PFSK-1 (cell line): ENCODE measurements around the gene CENPP.

ENCODE experiments used
- FOXP2 ChIP-seq: optimal IDR thresholded peaks from 2 replicates; pipeline ENCODE3; 2011; ENCODE audit warnings: borderline replicate concordance, control low read depth, inconsistent platforms; ENCODE audit not compliant: insufficient read depth; ENCODE audit errors: extremely low read length, extremely low read depth
- POLR2AphosphoS5 ChIP-seq: IDR thresholded peaks from 2 replicates; pipeline ENCODE4 v1.6.1; 2012; ENCODE audit warnings: low read depth, mild to moderate bottlenecking, control low read depth, low read length, moderate library complexity
- SIN3A ChIP-seq: IDR thresholded peaks from 2 replicates; pipeline ENCODE4 v1.6.1; 2012; ENCODE audit warnings: mild to moderate bottlenecking, low read length, moderate library complexity, borderline replicate concordance; ENCODE audit not compliant: insufficient read depth
- TAF1 ChIP-seq: IDR thresholded peaks from 2 replicates; pipeline ENCODE4 v1.6.1; 2012; ENCODE audit warnings: low read length, control low read depth, borderline replicate concordance; ENCODE audit not compliant: insufficient read depth
- TF ChIP-seq, protein P1 (sequence below), 2 experiments: IDR thresholded peaks; 2 replicates each; pipeline versions ENCODE4 v1.6.1 to v1.8.0; 2011 to 2012; ENCODE audit warnings: low read depth in 2 of 2, low read length in 2 of 2, control low read depth in 1 of 2, inconsistent platforms in 1 of 2, mild to moderate bottlenecking in 1 of 2, moderate library complexity in 1 of 2; ENCODE audit not compliant: insufficient read depth in 1 of 2

The CENPP gene

DNA sequence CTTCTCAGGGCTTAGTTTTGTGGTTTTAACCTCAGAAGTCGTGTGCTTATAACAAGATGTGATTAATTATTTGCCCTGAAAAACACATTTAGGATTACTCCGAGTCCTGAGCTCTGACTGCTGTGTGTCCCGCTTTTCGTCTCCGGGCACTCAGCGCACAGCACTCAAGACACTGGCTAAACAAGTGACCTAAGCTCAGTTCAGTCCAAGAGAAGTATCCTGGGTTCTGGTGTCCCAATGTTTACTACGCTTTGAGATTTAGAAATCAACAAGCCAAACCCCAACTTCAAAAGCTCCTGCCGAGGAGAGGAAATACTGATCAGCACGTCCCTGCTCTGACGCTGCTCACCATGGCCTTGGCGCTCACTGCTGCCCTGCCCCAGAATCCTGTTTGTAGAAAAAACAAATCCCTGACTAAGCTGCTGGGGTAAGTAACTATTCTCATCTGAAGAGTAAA, 290.9 kb downstream of the CENPP start:
- TF ChIP-seq TAF1 (no peak), FOXP2 (no peak), POLR2AphosphoS5 (no peak), SIN3A (no peak)
- TF ChIP-seq, protein P1, sequence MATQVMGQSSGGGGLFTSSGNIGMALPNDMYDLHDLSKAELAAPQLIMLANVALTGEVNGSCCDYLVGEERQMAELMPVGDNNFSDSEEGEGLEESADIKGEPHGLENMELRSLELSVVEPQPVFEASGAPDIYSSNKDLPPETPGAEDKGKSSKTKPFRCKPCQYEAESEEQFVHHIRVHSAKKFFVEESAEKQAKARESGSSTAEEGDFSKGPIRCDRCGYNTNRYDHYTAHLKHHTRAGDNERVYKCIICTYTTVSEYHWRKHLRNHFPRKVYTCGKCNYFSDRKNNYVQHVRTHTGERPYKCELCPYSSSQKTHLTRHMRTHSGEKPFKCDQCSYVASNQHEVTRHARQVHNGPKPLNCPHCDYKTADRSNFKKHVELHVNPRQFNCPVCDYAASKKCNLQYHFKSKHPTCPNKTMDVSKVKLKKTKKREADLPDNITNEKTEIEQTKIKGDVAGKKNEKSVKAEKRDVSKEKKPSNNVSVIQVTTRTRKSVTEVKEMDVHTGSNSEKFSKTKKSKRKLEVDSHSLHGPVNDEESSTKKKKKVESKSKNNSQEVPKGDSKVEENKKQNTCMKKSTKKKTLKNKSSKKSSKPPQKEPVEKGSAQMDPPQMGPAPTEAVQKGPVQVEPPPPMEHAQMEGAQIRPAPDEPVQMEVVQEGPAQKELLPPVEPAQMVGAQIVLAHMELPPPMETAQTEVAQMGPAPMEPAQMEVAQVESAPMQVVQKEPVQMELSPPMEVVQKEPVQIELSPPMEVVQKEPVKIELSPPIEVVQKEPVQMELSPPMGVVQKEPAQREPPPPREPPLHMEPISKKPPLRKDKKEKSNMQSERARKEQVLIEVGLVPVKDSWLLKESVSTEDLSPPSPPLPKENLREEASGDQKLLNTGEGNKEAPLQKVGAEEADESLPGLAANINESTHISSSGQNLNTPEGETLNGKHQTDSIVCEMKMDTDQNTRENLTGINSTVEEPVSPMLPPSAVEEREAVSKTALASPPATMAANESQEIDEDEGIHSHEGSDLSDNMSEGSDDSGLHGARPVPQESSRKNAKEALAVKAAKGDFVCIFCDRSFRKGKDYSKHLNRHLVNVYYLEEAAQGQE (IDR thresholded peaks at IDR 0.05; ENCODE audit: insufficient read depth in 1 of 2, low read depth in 2 of 2, low read length in 2 of 2) = no peak

DNA sequence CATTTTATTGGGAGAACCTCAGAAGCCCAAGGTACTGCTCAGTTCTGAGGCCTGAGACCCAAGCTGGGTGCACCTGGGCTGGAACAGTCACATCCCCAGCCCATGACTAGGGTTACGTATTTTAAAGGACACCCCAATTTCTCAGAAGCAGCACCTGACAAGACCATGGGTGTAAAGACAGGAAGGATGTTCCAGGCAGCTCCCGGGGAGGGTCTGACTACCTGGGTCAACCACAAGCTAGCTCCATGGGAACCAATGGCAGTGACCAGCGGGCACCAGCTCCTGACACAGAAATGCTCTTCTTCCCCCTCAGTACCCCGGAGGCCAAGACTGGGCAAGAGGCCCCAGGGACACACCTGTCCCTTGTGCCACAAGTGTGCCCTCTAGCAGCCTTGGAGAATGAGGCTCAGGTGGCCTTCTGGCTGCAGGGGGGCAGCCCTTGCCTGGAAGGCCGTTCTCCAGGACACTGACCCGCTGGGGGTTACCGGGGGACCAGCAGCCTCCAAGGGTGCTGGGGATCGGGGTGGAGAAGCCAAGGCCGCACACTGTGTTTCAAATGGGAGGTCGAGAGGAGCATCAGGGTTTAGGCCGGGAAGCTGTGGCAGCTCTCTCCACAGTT, 291.6 kb downstream of the CENPP start:
- TF ChIP-seq TAF1 (no peak), POLR2AphosphoS5 (no peak), FOXP2 (no peak), SIN3A (no peak)
- TF ChIP-seq, protein P1 (IDR thresholded peaks at IDR 0.05; ENCODE audit: insufficient read depth in 1 of 2, low read depth in 2 of 2, low read length in 2 of 2) = no peak

DNA sequence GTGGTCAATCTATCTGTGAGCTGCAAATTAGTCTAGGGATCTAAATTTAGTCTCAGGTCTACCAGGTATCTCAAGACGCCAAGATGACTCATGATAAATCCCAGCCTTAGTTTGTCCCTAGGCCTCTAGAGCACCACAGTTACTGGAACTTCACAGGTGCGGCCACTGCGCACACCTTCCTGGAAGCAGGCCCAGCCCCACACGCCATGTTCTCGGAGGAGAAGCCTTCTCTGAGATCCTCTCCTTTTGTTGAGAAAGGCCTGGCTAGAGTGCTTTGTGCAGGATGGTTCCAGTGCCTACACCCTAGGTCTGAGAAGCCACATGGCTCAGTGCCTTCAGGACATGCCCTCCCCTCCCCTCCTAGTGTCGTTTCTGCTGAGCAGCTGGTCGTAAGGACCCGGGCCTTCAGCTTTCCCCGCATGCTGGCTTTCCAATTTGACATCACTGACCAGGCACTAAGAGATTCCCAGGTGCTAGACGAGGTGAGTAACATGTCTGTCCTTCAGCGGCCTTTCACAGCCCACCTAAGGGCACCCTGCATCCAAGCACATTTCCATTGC, 292.3 kb downstream of the CENPP start:
- TF ChIP-seq TAF1 (no peak), POLR2AphosphoS5 (no peak), SIN3A (no peak), FOXP2 (no peak)
- TF ChIP-seq, protein P1 (IDR thresholded peaks at IDR 0.05; ENCODE audit: insufficient read depth in 1 of 2, low read depth in 2 of 2, low read length in 2 of 2) = no peak

DNA sequence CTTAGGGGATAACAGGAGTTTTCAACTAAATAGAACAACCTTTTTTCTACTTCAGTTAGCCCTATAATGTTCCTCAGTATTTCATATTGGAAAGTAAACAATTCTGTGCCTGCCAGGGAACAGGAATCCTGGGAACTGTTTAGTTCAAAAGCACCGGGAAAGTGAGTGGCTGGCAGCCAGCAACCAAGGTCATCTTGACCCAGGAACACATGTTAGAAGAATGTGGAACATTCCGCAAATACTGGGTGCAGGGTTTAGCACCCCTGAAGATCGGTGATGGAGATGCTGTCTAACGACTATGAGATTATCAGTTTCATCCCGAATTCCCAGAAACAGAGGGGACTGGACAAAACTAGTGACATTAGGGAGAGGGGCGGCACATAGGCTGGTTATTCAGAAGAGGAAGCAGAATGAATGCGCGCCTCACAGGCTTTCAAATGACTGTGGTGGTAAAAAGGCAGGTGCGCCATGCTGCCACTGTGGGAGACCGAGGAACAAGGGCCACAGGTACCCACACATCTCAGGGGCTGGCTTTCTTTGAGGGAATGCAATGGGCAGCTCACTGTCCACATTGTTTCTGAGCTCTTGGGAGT, 293.0 kb downstream of the CENPP start:
- TF ChIP-seq, protein P1 (IDR thresholded peaks at IDR 0.05; ENCODE audit: insufficient read depth in 1 of 2, low read depth in 2 of 2, low read length in 2 of 2) = no peak
- TF ChIP-seq SIN3A = no peak
- no peak for TF ChIP-seq TAF1
- TF ChIP-seq FOXP2 = no peak
- TF ChIP-seq POLR2AphosphoS5 = no peak
